Endothelial cell (in vitro differentiated cells): ENCODE measurements around the gene MYO1G. TPM values are rescaled to one million over a fixed set of nuclear protein-coding genes. Genes with fewer than 3 reads are reported as not detected.

Experiments
- DNase-seq: peaks from one replicate; pipeline ENCODE4 v3.0.0; 2021; ENCODE audit warnings: low spot score
- H3K27ac Mint-ChIP-seq: one replicate; pipeline ENCODE4 v1.8.0; 2021; ENCODE audit warnings: mixed read lengths, inconsistent platforms; ENCODE audit not compliant: unreplicated experiment
- H3K27me3 Mint-ChIP-seq: one replicate; pipeline ENCODE4 v1.8.0; 2021; ENCODE audit warnings: mild to moderate bottlenecking, moderate library complexity, mixed read lengths, inconsistent platforms; ENCODE audit not compliant: unreplicated experiment
- H3K36me3 Mint-ChIP-seq: one replicate; pipeline ENCODE4 v1.8.0; 2021; ENCODE audit warnings: mild to moderate bottlenecking, low read depth, mixed read lengths, inconsistent platforms; ENCODE audit not compliant: unreplicated experiment
- H3K4me1 Mint-ChIP-seq: one replicate; pipeline ENCODE4 v1.8.0; 2021; ENCODE audit warnings: mild to moderate bottlenecking, mixed read lengths, inconsistent platforms; ENCODE audit not compliant: unreplicated experiment
- H3K4me3 Mint-ChIP-seq: one replicate; pipeline ENCODE4 v1.8.0; 2021; ENCODE audit warnings: mild to moderate bottlenecking, mixed read lengths, inconsistent platforms; ENCODE audit not compliant: unreplicated experiment
- H3K9me3 Mint-ChIP-seq: one replicate; pipeline ENCODE4 v1.8.0; 2021; ENCODE audit warnings: mixed read lengths, inconsistent platforms; ENCODE audit not compliant: unreplicated experiment
- total RNA-seq: library from RNA; stranded (reverse); fragmentation: NEBNext Ultra II Directional; extraction: Animal tissue kit (Norgen Biotek cat#: 25700); gene quantifications from one replicate; pipeline ENCODE4 v1.2.1, GENCODE V29; 2021; ENCODE audit not compliant: unreplicated experiment
- TF ChIP-seq, protein P1 (sequence below): fragments of 200-600 bp; sonication (generic); IDR thresholded peaks from one replicate; pipeline ENCODE4 v1.5.0; 2021; ENCODE audit warnings: antibody characterized with exemption; ENCODE audit not compliant: unreplicated experiment

MYO1G gene
- total RNA-seq, 1 donor from 2014 or later, result 0.13 TPM

DNA sequence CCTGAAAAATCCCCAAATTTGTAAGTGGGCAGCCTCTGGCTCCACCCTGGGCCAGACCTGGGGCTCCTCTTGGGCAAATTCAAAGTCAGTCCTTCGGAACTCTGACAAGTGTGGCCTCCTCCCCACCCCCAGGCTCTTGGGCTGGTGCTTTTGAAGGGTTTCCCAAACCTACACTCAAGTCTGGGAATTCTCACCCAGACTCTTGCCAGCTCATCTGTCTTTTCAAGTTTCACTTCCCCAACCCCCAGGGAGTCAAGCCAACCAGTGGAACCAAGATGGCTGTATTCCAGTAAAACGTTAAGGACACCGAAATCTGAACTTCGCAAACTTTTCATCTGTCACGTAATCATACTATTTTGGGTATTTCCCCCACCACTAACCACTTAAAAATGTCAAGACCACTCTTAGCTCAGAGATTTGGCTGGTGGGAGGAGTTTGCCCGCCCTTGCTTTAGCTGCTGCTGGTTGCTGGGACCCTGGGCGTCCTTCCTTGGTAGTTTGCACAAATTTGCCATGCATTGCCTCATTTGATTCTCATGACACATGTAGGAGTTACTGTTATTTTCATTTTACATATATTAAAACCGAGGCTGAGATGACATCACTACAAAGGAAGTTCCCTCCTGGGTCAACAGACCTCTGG is 1.7 kb upstream of the MYO1G start:
- Mint-ChIP-seq H3K27me3 (peaks cover 8% of the 10 kb centered on the region), H3K4me1 (peaks cover 13% of the 10 kb centered on the region), H3K4me3 (no peak overlapping the region), H3K9me3 (no peaks in the 10 kb centered on the region), H3K36me3 (peaks cover 18% of the 10 kb centered on the region), H3K27ac (no peak overlapping the region)
- TF ChIP-seq, protein P1, sequence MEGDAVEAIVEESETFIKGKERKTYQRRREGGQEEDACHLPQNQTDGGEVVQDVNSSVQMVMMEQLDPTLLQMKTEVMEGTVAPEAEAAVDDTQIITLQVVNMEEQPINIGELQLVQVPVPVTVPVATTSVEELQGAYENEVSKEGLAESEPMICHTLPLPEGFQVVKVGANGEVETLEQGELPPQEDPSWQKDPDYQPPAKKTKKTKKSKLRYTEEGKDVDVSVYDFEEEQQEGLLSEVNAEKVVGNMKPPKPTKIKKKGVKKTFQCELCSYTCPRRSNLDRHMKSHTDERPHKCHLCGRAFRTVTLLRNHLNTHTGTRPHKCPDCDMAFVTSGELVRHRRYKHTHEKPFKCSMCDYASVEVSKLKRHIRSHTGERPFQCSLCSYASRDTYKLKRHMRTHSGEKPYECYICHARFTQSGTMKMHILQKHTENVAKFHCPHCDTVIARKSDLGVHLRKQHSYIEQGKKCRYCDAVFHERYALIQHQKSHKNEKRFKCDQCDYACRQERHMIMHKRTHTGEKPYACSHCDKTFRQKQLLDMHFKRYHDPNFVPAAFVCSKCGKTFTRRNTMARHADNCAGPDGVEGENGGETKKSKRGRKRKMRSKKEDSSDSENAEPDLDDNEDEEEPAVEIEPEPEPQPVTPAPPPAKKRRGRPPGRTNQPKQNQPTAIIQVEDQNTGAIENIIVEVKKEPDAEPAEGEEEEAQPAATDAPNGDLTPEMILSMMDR, result no peak
- DNase-seq, result no peak

DNA sequence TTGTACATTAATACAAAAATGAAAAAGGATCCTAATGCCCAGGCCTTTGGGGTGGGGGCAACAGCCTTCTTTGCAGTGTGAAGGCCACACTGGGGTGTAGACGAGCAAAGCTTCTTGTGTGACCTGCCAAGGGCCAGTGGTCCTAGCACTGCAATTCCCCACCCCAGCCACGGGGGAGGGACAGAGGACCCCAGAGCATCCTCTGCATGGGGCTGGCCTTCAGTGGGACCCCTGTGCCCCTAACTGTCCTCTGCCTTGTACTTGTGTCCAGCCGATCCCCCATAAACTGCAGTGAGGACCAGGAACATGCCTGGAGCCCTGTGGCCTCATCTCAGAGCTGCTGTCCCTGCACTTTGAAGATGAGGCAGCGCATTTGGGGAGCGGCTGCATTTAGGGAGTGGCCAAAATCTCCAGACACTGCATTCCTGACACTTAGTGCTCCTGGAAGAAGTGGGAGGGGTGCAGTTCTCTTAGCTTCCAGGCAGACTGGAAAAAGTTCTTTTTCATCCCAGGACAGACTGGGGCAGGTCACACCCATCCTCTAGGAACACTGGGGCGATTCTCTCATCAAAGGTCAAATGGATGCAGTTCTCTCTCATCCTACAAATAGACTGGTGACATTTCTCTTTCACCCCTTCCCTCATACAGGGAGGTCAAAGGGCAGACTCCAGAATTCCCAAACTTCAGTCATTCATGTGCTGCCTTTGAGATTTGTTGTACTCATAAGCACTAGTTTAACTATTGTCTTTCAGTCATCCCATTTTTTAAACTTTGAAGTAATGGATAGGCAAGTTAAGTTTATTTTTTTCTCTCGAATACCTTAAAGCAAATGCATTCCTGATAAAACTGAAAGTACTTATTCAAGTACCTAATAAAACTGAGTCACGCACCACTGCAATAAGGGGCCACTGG is 922 bp upstream of the MYO1G start:
- H3K4me1 Mint-ChIP-seq, result peaks cover 5% of the 10 kb centered on the region
- H3K36me3 Mint-ChIP-seq, result peaks cover 14% of the 10 kb centered on the region
- no peak overlapping the region for H3K4me3 Mint-ChIP-seq
- TF ChIP-seq, protein P1, result no peak
- DNase-seq, result no peak
- no peaks in the 10 kb centered on the region for H3K9me3 Mint-ChIP-seq
- no peak overlapping the region for H3K27ac Mint-ChIP-seq
- peaks cover 6% of the 10 kb centered on the region for H3K27me3 Mint-ChIP-seq

DNA sequence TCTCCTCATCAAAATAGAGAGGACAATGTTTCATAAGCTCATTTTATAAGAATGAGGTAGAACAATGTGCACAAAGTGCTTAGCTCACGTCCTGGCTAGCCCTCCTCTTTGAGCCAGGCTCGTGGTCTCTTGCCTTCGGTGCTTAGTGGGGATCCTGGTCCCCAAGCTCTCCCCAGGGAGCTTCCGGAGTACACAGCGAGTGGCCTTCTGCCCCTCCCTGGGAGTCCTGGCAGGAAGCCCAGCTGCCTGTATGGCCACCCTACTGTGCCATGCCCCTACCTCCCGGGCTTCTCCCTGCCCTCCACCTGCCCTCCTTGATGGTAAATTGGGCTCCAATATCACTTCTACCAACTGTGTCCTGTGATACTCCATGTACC is 868 bp downstream of the MYO1G start:
- Mint-ChIP-seq H3K36me3 (peaks cover 8% of the 10 kb centered on the region), H3K4me1 (no peaks in the 10 kb centered on the region), H3K4me3 (no peak overlapping the region), H3K27ac (no peak overlapping the region), H3K27me3 (peaks cover 6% of the 10 kb centered on the region), H3K9me3 (no peaks in the 10 kb centered on the region)
- TF ChIP-seq, protein P1, result no peak
- DNase-seq, result no peak

DNA sequence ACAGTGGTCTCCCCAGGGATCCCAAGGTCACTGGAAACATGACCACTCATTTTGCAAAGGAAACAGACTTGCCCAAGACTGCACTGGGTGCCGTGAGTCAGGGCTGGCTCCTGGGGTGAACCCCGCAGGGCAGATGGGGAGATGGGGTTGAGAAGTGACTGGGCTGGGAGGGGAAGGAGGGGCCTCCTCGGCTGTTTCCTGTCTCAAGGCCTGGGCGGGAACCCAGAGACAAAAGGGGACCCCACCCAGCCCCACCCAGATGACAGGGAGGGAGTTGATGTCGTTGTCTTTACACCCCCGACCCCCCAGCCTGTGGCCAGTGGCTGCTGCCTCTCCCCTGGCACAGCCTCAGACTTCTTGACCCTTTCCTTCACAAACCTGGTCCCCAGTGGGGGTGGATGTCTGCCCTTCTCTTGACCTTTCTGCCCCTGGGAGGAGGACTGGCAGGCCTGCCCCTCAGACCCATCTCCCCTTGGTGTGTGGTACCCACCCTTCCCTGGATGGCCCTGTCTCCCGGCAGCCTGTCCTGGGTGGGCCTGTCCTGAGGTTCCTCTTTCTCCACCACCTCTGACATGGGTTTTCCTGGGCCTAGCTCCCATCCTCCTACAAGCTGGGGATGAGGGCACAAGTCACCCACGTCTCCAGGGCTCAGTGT is 1.4 kb downstream of the MYO1G start:
- H3K4me1 Mint-ChIP-seq, result no peaks in the 10 kb centered on the region
- no peak overlapping the region for H3K27ac Mint-ChIP-seq
- TF ChIP-seq, protein P1, result no peak
- peaks cover 6% of the 10 kb centered on the region for H3K27me3 Mint-ChIP-seq
- H3K36me3 Mint-ChIP-seq, result peaks cover 5% of the 10 kb centered on the region
- no peak for DNase-seq
- H3K9me3 Mint-ChIP-seq, result no peaks in the 10 kb centered on the region
- no peak overlapping the region for H3K4me3 Mint-ChIP-seq
